ENCODE measurements around the gene SLC35G2.
A peak's percentile ranks its signal among the peaks of the same experiment; 100 is the strongest.

The SLC35G2 gene

GRCh38 chr3:136819392-136819730, 435 bp downstream of the SLC35G2 start:
- Mint-ChIP-seq H3K9me3 (peaks cover 13% of the 10 kb centered on the region), H3K27ac (peak overlapping the region in 1 of 3 experiments; percentile 28), H3K27me3 (ENCODE audit: low read depth) (peaks cover 42% of the 10 kb centered on the region), H3K36me3 (ENCODE audit: low read depth) (peaks cover 9% of the 10 kb centered on the region), H3K4me3 (peak overlapping the region; percentile 90 to 93 (median 92)), H3K4me1 (peaks cover 25% of the 10 kb centered on the region)
- TF ChIP-seq, protein P1, sequence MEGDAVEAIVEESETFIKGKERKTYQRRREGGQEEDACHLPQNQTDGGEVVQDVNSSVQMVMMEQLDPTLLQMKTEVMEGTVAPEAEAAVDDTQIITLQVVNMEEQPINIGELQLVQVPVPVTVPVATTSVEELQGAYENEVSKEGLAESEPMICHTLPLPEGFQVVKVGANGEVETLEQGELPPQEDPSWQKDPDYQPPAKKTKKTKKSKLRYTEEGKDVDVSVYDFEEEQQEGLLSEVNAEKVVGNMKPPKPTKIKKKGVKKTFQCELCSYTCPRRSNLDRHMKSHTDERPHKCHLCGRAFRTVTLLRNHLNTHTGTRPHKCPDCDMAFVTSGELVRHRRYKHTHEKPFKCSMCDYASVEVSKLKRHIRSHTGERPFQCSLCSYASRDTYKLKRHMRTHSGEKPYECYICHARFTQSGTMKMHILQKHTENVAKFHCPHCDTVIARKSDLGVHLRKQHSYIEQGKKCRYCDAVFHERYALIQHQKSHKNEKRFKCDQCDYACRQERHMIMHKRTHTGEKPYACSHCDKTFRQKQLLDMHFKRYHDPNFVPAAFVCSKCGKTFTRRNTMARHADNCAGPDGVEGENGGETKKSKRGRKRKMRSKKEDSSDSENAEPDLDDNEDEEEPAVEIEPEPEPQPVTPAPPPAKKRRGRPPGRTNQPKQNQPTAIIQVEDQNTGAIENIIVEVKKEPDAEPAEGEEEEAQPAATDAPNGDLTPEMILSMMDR (IDR thresholded peaks at IDR 0.05; ENCODE audit: unreplicated experiment in 3 of 3): no peak

DNA sequence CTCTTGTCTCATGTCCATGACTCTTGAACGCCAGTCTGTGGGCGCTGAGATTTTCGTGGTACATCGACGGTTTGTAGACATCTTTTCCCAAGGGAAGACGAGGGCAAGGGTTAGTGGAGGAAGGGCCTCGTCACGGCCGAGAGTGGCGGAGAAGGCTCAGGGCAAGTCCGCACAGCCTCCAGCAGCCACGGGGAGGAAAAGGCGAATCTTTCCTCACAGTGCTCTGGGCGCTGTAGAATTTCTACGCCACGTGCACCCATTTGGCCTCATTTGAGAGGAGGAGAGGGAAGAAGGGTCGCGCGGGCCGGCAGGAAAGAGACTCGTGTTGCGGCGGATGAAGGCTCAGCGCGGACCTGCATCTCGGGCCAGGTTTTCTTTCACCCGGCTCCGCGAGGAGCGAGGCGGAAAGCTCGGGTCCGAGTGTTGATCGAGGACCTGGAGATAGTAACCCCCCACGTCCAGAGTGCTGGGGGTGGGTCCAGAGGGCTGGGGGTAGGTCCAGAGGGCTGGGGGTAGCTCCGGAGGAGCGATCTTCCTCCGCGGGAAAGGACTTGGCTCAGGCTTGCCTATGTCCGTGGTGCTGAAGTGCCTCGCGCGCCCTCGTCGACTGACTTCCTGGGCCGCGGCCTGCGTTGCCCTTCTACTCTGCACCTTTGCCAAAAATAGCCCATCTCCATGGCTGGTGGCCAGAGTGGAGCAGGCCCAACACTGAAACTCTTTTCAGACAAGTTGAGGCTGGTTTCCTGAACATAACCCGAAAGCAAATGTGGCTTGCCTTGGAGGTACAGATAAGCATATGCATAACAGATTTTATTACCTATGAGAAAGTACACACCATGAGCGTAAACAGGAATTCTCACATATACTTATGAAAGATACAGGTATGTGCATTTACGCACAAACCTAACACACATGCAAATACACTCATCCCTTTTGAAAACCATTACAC, 1.1 kb downstream of the SLC35G2 start:
- peaks cover 10% of the 10 kb centered on the region for H3K36me3 Mint-ChIP-seq (ENCODE audit: low read depth)
- peak overlapping the region in 1 of 3 experiments; percentile 28 for H3K27ac Mint-ChIP-seq
- H3K9me3 Mint-ChIP-seq: peaks cover 19% of the 10 kb centered on the region

DNA sequence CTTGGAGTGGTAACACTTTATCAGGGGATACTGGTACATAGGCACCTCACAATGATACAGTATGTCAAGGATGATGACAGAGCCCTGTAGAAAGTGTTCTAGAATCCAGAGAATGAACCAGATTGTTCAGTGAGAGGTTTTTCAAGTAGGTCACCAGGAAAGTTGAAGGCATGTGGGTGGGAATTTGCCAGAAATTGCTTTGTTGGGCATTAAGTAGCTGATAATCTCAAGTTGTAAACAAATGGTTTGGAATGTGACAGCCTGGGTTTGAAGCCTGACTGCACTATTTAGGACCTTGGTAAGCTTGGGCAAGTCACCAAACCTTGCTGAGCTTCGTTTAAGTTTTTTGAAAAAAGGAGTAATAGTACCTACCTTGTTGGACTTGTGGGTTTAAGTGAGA, 12.5 kb downstream of the SLC35G2 start:
- Mint-ChIP-seq H3K27me3 (ENCODE audit: low read depth) (no peaks in the 10 kb centered on the region), H3K27ac (no peak overlapping the region), H3K9me3 (peaks cover 24% of the 10 kb centered on the region), H3K4me3 (no peak overlapping the region), H3K4me1 (no peaks in the 10 kb centered on the region), H3K36me3 (ENCODE audit: low read depth) (peaks cover 22% of the 10 kb centered on the region)
- TF ChIP-seq, protein P1 (IDR thresholded peaks at IDR 0.05; ENCODE audit: unreplicated experiment in 3 of 3): no peak

More for the DNA sequence above, 1.1 kb downstream of the SLC35G2 start:
- Mint-ChIP-seq H3K4me3 (peak overlapping the region; percentile 90 to 93 (median 92)), H3K27me3 (ENCODE audit: low read depth) (peaks cover 42% of the 10 kb centered on the region), H3K4me1 (peaks cover 25% of the 10 kb centered on the region)
- TF ChIP-seq, protein P1 (IDR thresholded peaks at IDR 0.05; ENCODE audit: unreplicated experiment in 3 of 3): no peak

- TF ChIP-seq, protein P1 (IDR thresholded peaks at IDR 0.05; ENCODE audit: unreplicated experiment in 3 of 3): no peak
- H3K36me3 Mint-ChIP-seq (ENCODE audit: low read depth): peaks cover 13% of the 10 kb centered on the region
- H3K4me1 Mint-ChIP-seq: no peaks in the 10 kb centered on the region
- no peak overlapping the region for H3K4me3 Mint-ChIP-seq
- H3K9me3 Mint-ChIP-seq: peaks cover 4% of the 10 kb centered on the region
- no peak overlapping the region for H3K27ac Mint-ChIP-seq
- H3K27me3 Mint-ChIP-seq (ENCODE audit: low read depth): no peaks in the 10 kb centered on the region
These were observed 16.3 kb downstream of the SLC35G2 start for GRCh38 chr3:136835089-136835812.

- Mint-ChIP-seq H3K36me3 (ENCODE audit: low read depth) (peaks cover 9% of the 10 kb centered on the region), H3K4me3 (no peak overlapping the region), H3K27ac (no peak overlapping the region), H3K9me3 (no peaks in the 10 kb centered on the region), H3K27me3 (ENCODE audit: low read depth) (no peaks in the 10 kb centered on the region), H3K4me1 (no peaks in the 10 kb centered on the region)
- TF ChIP-seq, protein P1 (IDR thresholded peaks at IDR 0.05; ENCODE audit: unreplicated experiment in 3 of 3): no peak
These were observed 17.0 kb downstream of the SLC35G2 start for GRCh38 chr3:136835813-136836510.

Data from nephron (organoid).